Neural progenitor cell (in vitro differentiated cells): Measurements from ENCODE around the gene FRS3. TPM values are rescaled to one million over a fixed set of nuclear protein-coding genes. Genes with fewer than 3 reads are reported as not detected.

Experiments used
- DNase-seq: peaks from one replicate; pipeline ENCODE4 v3.0.0-alpha.2; 2016; ENCODE audit warnings: low spot score
- H2AFZ ChIP-seq: fragments of 200-600 bp; sonication (generic); replicated peaks from 2 replicates; pipeline ENCODE4 v1.6.1; 2016; ENCODE audit warnings: antibody characterized with exemption
- H3F3A ChIP-seq: fragments of 200-600 bp; sonication (generic); 2 replicates; pipeline ENCODE4 v1.6.1; 2016; ENCODE audit warnings: antibody characterized with exemption, low read depth
- H3K27ac ChIP-seq: fragments of 200-600 bp; sonication (generic); 2 replicates; pipeline ENCODE4 v1.5.1; 2016; ENCODE audit warnings: mild to moderate bottlenecking
- H3K27me3 ChIP-seq: fragments of 200-600 bp; sonication (generic); 2 replicates; pipeline ENCODE4 v1.6.1; 2016; ENCODE audit warnings: mild to moderate bottlenecking, moderate library complexity
- H3K36me3 ChIP-seq: fragments of 200-600 bp; sonication (generic); 2 replicates; pipeline ENCODE4 v1.5.1; 2016
- H3K4me1 ChIP-seq: fragments of 200-600 bp; sonication (generic); 2 replicates; pipeline ENCODE4 v1.6.1; 2016; ENCODE audit warnings: mixed run types
- H3K4me2 ChIP-seq: fragments of 200-600 bp; sonication (generic); 2 replicates; pipeline ENCODE4 v1.6.1; 2016
- H3K4me3 ChIP-seq: fragments of 200-600 bp; sonication (generic); 2 replicates; pipeline ENCODE4 v1.5.1; 2016
- H3K79me2 ChIP-seq: fragments of 200-600 bp; sonication (generic); 2 replicates; pipeline ENCODE4 v1.6.1; 2016; ENCODE audit warnings: low read depth
- H3K9ac ChIP-seq: fragments of 200-600 bp; sonication (generic); 2 replicates; pipeline ENCODE4 v1.6.1; 2016
- H3K9me3 ChIP-seq: fragments of 200-600 bp; sonication (generic); 2 replicates; pipeline ENCODE4 v1.5.1; 2016; ENCODE audit warnings: low read depth
- H4K20me1 ChIP-seq: fragments of 200-600 bp; sonication (generic); 2 replicates; pipeline ENCODE4 v1.6.1; 2016; ENCODE audit warnings: low read depth
- H3K27ac Mint-ChIP-seq: 3 replicates; pipeline ENCODE4 v1.8.0; 2021; ENCODE audit warnings: mixed read lengths
- H3K27me3 Mint-ChIP-seq: 2 replicates; pipeline ENCODE4 v1.8.0; 2022; ENCODE audit warnings: low read depth, mild to moderate bottlenecking, inconsistent platforms, moderate library complexity, mixed read lengths; ENCODE audit not compliant: insufficient read depth
- H3K36me3 Mint-ChIP-seq: 3 replicates; pipeline ENCODE4 v1.8.0; 2021; ENCODE audit warnings: mixed read lengths
- H3K4me1 Mint-ChIP-seq: 3 replicates; pipeline ENCODE4 v1.8.0; 2021; ENCODE audit warnings: mixed read lengths
- H3K4me3 Mint-ChIP-seq: 3 replicates; pipeline ENCODE4 v1.8.0; 2021; ENCODE audit warnings: mild to moderate bottlenecking, moderate library complexity, mixed read lengths
- H3K9me3 Mint-ChIP-seq: 3 replicates; pipeline ENCODE4 v1.8.0; 2020; ENCODE audit warnings: mixed read lengths
- EZH2 ChIP-seq: fragments of 200-600 bp; sonication (generic); IDR thresholded peaks from 2 replicates; pipeline ENCODE4 v1.6.1; 2017; ENCODE audit warnings: antibody characterized with exemption, mild to moderate bottlenecking, moderate library complexity
- EZH2phosphoT487 ChIP-seq: fragments of 200-600 bp; sonication (generic); IDR thresholded peaks from 2 replicates; pipeline ENCODE4 v1.6.1; 2017; ENCODE audit warnings: antibody characterized with exemption
- total RNA-seq: library from RNA; depleted of rRNA; stranded (reverse); fragments of >200 nt; gene quantifications from 2 replicates; pipeline ENCODE4 v1.2.3, GENCODE V29; 2015; ENCODE audit warnings: low replicate concordance
- TF ChIP-seq, protein P1 (sequence below): fragments of 200-600 bp; sonication (generic); IDR thresholded peaks from 2 replicates; pipeline ENCODE4 v1.5.1; 2017; ENCODE audit warnings: antibody characterized with exemption, mild to moderate bottlenecking

Gene FRS3
- total RNA-seq, 1 donor from 2014 or later: 1.9 TPM

DNA sequence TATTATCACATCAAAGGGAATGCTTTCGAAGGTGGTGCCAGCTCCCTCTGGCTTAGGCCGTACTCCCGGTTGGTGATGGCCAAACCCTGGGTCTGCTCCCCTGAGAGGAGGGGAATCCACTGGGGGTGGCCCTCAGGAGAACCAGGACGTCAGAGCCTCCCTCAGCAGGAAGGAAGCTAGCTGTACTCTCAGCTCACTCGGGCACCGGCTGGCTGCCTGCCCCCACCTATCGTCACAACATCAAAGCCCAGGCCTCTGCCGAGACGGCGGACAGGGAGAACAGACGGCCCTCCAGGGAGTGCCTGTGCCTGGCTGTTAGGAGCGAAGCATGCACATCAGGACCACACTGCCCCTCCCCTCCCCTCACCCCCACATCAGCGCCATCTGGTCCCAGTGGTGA is 23.3 kb downstream of the FRS3 start:
- Histone ChIP-seq H3K79me2 (no peaks in the 10 kb centered on the region), H4K20me1 (no peaks in the 10 kb centered on the region), H3K36me3 (no peaks in the 10 kb centered on the region), H3K4me2 (no peak overlapping the region), H3K4me3 (no peak overlapping the region), H3K27me3 (no peaks in the 10 kb centered on the region), H3F3A (no peaks in the 10 kb centered on the region), H3K9ac (no peak overlapping the region), H3K9me3 (no peaks in the 10 kb centered on the region), H3K4me1 (no peaks in the 10 kb centered on the region), H2AFZ (no peak overlapping the region), H3K27ac (no peak overlapping the region)
- no peak overlapping the region for H3K4me3 Mint-ChIP-seq
- H3K4me1 Mint-ChIP-seq: no peaks in the 10 kb centered on the region
- no peaks in the 10 kb centered on the region for H3K36me3 Mint-ChIP-seq
- H3K27me3 Mint-ChIP-seq: peaks cover 10% of the 10 kb centered on the region
- TF ChIP-seq EZH2phosphoT487 (no peak), EZH2 (no peak)
- TF ChIP-seq, protein P1, sequence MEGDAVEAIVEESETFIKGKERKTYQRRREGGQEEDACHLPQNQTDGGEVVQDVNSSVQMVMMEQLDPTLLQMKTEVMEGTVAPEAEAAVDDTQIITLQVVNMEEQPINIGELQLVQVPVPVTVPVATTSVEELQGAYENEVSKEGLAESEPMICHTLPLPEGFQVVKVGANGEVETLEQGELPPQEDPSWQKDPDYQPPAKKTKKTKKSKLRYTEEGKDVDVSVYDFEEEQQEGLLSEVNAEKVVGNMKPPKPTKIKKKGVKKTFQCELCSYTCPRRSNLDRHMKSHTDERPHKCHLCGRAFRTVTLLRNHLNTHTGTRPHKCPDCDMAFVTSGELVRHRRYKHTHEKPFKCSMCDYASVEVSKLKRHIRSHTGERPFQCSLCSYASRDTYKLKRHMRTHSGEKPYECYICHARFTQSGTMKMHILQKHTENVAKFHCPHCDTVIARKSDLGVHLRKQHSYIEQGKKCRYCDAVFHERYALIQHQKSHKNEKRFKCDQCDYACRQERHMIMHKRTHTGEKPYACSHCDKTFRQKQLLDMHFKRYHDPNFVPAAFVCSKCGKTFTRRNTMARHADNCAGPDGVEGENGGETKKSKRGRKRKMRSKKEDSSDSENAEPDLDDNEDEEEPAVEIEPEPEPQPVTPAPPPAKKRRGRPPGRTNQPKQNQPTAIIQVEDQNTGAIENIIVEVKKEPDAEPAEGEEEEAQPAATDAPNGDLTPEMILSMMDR: no peak
- H3K27ac Mint-ChIP-seq: no peak overlapping the region
- no peak for DNase-seq
- H3K9me3 Mint-ChIP-seq: no peaks in the 10 kb centered on the region

DNA sequence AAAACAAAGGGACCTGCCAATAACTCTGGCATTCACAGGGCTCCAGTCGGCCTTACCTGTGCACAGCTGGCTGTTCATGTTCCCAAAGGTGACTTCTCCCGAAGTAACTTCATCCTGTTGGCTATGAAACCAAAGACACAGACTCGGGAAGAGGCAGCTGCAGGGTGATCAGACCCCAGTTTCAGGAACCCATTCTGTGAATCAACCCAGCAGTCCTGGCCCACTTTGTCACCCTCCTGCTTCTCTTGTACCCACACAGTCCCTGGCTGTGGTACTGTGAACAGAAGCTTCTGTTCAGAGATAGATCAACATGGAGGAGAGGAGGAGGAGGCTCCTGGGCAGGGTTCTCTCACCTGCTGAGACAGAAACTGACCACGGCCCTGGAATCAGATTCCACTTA is 23.8 kb downstream of the FRS3 start:
- Histone ChIP-seq H3K27me3 (no peaks in the 10 kb centered on the region), H3K4me3 (no peak overlapping the region), H3K27ac (no peak overlapping the region), H3K79me2 (no peaks in the 10 kb centered on the region), H3K4me2 (no peak overlapping the region), H3F3A (no peaks in the 10 kb centered on the region), H3K36me3 (no peaks in the 10 kb centered on the region), H4K20me1 (no peaks in the 10 kb centered on the region), H3K9me3 (no peaks in the 10 kb centered on the region), H2AFZ (no peak overlapping the region), H3K4me1 (no peaks in the 10 kb centered on the region), H3K9ac (no peak overlapping the region)
- TF ChIP-seq EZH2phosphoT487 (no peak), EZH2 (no peak)
- TF ChIP-seq, protein P1: no peak
- Mint-ChIP-seq H3K4me3 (no peak overlapping the region), H3K27ac (no peak overlapping the region), H3K4me1 (no peaks in the 10 kb centered on the region), H3K9me3 (no peaks in the 10 kb centered on the region), H3K36me3 (no peaks in the 10 kb centered on the region), H3K27me3 (peaks cover 10% of the 10 kb centered on the region)
- DNase-seq: no peak

GRCh38 chr6:41750374-41750773 is 29.3 kb downstream of the FRS3 start:
- Histone ChIP-seq H3K27ac (no peak overlapping the region), H3K4me2 (no peak overlapping the region), H3K79me2 (no peaks in the 10 kb centered on the region), H3F3A (no peaks in the 10 kb centered on the region), H3K4me1 (no peaks in the 10 kb centered on the region), H3K27me3 (no peaks in the 10 kb centered on the region), H3K4me3 (no peak overlapping the region), H4K20me1 (no peaks in the 10 kb centered on the region), H3K9me3 (no peaks in the 10 kb centered on the region), H3K36me3 (no peaks in the 10 kb centered on the region), H3K9ac (no peak overlapping the region), H2AFZ (no peak overlapping the region)
- no peak for DNase-seq
- TF ChIP-seq EZH2 (no peak), EZH2phosphoT487 (no peak)
- TF ChIP-seq, protein P1: no peak
- no peaks in the 10 kb centered on the region for H3K9me3 Mint-ChIP-seq
- H3K4me1 Mint-ChIP-seq: no peaks in the 10 kb centered on the region
- no peaks in the 10 kb centered on the region for H3K27me3 Mint-ChIP-seq
- H3K36me3 Mint-ChIP-seq: no peaks in the 10 kb centered on the region
- no peak overlapping the region for H3K4me3 Mint-ChIP-seq
- H3K27ac Mint-ChIP-seq: no peak overlapping the region

DNA sequence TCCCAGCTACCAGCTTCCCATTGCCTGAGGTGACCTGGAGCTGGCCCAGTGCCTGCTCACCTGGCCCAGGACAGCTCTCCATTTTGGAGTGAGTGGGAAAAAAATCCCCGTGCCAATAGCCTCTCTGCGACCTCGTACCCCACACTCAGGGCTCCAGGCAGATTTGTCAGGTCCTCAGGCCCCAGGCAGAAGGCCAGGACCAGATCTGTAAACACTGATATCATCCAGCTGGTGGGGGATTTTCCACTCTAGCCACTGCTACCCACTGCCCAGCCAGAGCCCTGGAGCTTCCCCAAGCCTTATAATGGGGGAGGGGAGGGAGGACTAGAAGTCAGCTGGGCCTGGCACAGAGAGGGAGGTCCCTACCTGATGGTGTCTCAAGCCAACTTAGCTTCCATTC is 31.2 kb downstream of the FRS3 start:
- Histone ChIP-seq H4K20me1 (no peaks in the 10 kb centered on the region), H3K27ac (no peak overlapping the region), H3K79me2 (no peaks in the 10 kb centered on the region), H3F3A (no peaks in the 10 kb centered on the region), H3K4me2 (no peak overlapping the region), H3K9me3 (no peaks in the 10 kb centered on the region), H3K4me1 (no peaks in the 10 kb centered on the region), H3K4me3 (no peak overlapping the region), H3K27me3 (no peaks in the 10 kb centered on the region), H2AFZ (no peak overlapping the region), H3K9ac (no peak overlapping the region), H3K36me3 (no peaks in the 10 kb centered on the region)
- DNase-seq: no peak
- Mint-ChIP-seq H3K9me3 (no peaks in the 10 kb centered on the region), H3K36me3 (no peaks in the 10 kb centered on the region), H3K27me3 (peaks cover 2% of the 10 kb centered on the region), H3K4me1 (no peaks in the 10 kb centered on the region), H3K27ac (no peak overlapping the region), H3K4me3 (no peak overlapping the region)
- no peak for TF ChIP-seq EZH2phosphoT487
- no peak for TF ChIP-seq EZH2
- TF ChIP-seq, protein P1: no peak
